GM12875 (cell line): ENCODE data around the gene MMADHC.

Source experiments
- H3K4me3 ChIP-seq: one replicate; pipeline ENCODE4 v1.5.1; 2011; ENCODE audit warnings: low read depth, low read length, control low read depth
- TF ChIP-seq, protein P1 (sequence below): IDR thresholded peaks from 2 replicates; pipeline ENCODE4 v1.5.1; 2011; ENCODE audit warnings: low read depth, mild to moderate bottlenecking, control low read depth, inconsistent platforms, low read length, moderate library complexity, borderline replicate concordance; ENCODE audit not compliant: insufficient read depth

MMADHC gene

DNA sequence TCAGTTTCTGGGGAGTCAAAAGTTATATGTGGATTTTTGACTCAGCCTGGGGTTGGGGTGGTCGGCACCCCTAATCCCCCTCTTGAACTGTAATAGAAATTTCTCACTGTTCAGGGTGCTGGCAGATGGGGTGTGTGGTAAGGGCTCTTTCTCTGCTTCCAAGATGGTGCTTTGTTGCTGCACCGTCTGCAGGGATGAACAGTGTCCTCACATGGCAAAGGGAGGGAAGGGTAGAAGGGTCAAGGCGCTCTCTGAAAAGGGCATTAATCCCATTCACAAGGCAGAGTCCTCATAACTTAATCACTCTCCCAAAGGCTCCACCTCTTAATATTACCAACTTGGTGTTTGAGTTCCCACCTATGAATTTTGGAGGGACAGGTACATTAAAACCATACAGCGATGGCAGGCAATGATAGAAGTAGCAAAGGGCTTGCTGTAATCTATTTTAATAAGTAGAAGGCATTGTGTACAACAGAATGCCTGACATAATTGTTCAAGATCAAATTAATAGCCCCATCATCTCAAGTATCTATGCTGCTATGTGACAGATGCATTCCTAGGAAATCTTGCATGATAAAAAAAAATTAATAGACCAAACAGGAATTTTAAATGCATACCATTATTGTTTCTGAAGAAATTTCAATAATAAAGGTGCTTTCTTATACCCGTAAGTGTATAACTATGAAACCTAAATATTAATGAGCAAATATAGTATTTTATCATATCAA is 28.1 kb downstream of the MMADHC start:
- TF ChIP-seq, protein P1, sequence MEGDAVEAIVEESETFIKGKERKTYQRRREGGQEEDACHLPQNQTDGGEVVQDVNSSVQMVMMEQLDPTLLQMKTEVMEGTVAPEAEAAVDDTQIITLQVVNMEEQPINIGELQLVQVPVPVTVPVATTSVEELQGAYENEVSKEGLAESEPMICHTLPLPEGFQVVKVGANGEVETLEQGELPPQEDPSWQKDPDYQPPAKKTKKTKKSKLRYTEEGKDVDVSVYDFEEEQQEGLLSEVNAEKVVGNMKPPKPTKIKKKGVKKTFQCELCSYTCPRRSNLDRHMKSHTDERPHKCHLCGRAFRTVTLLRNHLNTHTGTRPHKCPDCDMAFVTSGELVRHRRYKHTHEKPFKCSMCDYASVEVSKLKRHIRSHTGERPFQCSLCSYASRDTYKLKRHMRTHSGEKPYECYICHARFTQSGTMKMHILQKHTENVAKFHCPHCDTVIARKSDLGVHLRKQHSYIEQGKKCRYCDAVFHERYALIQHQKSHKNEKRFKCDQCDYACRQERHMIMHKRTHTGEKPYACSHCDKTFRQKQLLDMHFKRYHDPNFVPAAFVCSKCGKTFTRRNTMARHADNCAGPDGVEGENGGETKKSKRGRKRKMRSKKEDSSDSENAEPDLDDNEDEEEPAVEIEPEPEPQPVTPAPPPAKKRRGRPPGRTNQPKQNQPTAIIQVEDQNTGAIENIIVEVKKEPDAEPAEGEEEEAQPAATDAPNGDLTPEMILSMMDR = no peak
- no peak overlapping the region for H3K4me3 ChIP-seq

DNA sequence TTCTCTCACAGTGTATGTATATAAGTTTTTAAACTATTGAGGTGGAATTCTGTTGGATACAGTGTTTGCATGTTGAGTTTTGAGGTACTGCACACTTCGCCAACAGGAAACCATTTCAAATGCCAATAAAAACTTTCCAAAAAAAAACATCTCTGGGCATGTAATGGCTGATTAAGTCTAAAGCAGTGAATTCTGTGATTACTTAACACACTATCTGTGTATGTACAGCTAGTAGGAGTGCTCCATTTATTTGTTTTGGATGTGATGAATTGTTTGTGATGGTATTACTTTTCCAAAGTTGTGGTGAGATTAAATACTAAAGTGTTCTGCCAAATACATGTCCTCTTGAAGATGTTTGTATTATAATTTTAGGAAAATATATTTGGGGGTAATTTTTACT is 31.1 kb downstream of the MMADHC start:
- TF ChIP-seq, protein P1 = no peak

DNA sequence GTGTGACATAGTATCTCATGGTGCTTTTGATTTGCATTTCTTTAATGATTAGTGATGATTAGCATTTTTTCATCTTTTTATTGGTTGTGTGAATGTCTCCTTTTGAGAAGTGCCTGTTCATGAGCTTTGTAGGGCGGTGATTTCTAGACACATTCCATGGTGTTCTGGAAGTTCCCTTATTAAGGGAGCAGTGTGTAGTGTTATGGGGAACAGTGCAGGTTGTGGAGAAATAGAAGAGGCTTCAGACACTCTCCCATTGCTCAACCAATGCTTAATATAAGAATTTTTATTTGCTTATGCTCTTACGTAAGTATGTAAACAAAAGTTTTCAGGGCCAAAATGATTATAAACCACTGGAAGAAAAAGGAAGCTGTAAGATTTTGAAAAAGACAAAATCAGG is 34.7 kb downstream of the MMADHC start:
- no peak overlapping the region for H3K4me3 ChIP-seq
- TF ChIP-seq, protein P1 = no peak

More for the DNA sequence above, 31.1 kb downstream of the MMADHC start:
- H3K4me3 ChIP-seq = no peak overlapping the region

DNA sequence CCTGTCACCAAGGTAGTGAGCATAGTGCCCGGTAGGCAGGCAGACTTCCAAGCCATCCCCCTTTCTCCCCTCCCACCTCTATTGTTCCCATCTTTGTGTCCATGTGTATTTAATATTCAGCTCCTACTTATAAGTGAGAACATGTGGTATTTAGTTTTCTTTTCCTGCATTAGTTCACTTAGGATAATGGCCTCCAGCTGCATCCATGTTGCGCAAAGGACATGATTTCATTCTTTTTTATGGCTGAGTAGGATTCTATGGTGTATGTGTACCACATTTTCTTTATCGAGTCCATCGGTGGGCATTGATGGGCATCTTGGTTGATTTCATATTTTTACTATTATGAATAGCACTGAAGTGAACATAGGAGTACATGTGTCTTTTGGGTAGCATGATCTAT is 35.3 kb downstream of the MMADHC start:
- TF ChIP-seq, protein P1 = no peak
- H3K4me3 ChIP-seq = no peak overlapping the region

DNA sequence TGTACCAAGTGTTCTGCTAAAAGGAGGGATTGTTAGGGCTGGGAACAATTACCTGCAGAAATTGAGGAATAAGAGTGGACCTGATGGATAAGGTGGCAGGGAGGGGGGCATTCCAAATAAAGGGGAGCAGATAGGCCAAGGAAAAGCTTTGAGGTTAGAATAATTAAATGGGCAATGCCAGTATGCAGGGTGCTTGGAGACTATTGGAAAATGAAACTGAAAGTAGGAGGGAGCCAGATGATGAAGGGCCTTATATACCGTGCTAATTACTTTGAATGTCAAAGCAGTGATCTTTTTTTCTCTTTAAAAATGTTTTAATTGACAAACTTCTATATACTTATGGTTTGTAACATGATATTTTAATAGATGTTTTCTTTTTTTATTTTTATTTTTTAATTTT is 42.9 kb downstream of the MMADHC start:
- H3K4me3 ChIP-seq = no peak overlapping the region
- TF ChIP-seq, protein P1 = no peak

DNA sequence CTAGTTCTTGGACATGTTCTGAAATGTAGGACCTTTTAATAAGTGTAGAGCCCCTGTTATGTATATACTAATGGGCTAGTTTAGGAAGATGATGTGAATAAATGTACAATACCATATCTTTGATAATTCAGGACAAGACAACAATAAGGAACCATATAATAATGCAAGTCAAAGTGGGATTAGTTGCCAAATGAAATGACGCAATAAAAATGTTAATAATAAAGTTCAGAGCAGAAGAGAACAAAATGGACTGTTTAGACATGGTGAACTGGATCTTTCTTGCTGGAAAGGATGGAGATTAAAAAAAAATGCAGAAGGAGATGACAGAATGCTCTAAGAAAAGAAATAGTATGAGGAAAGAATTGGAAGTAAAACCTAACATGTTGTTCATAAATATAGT is 43.7 kb downstream of the MMADHC start:
- no peak overlapping the region for H3K4me3 ChIP-seq
- TF ChIP-seq, protein P1 = no peak

DNA sequence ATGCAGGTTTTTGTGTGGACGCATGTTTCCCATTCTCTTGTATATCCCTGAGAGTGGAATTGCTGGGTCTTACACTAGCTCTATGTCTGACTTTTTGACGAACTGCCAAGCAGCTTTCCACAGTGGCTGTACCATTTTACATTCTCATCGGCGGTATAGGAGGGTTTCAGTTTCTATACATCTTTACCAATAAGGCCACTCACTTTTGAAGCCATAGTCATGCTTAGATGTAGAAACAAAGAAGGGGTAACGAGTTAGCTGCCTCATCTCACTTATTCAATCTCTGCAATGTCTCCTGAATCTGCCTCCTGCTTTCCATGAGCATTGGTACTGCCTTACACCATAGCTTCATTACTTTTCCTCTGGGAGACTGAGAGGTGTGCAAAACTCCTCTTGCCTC is 47.4 kb downstream of the MMADHC start:
- TF ChIP-seq, protein P1 = no peak
- H3K4me3 ChIP-seq = no peak overlapping the region
